Measurements from ENCODE around the gene NOP14.

DNA sequence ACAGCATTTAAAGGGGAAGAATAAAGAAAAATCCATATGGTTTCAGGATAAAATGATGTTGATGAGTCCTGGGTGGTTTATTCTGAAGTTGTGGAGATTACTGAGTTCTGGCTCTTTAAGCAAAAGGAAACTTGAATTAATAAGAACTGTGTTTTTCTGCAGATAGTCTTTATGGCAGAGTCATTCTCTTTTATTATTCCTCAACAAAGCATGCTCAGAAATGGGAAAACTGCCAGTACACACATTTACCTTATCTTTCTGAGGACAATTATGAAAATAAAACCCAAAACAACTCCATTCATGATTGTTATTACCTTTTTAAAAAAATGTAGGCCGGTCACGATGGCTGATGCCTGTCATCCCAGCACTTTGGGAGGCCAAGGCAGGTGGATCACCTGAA lies 61.1 kb downstream of the NOP14 start:
- TF ChIP-seq, protein P1, sequence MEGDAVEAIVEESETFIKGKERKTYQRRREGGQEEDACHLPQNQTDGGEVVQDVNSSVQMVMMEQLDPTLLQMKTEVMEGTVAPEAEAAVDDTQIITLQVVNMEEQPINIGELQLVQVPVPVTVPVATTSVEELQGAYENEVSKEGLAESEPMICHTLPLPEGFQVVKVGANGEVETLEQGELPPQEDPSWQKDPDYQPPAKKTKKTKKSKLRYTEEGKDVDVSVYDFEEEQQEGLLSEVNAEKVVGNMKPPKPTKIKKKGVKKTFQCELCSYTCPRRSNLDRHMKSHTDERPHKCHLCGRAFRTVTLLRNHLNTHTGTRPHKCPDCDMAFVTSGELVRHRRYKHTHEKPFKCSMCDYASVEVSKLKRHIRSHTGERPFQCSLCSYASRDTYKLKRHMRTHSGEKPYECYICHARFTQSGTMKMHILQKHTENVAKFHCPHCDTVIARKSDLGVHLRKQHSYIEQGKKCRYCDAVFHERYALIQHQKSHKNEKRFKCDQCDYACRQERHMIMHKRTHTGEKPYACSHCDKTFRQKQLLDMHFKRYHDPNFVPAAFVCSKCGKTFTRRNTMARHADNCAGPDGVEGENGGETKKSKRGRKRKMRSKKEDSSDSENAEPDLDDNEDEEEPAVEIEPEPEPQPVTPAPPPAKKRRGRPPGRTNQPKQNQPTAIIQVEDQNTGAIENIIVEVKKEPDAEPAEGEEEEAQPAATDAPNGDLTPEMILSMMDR (IDR thresholded peaks at IDR 0.05), result no peak
- TF ChIP-seq POLR2A (IDR thresholded peaks at IDR 0.05), result no peak

Data from lower leg skin (tissue), 3 donors.